Parathyroid adenoma (tissue), 2 donors: ENCODE results near the gene B3GNT5.

Source experiments
- H2AFZ ChIP-seq: fragments of 300-600 bp; sonication (generic); one replicate; pipeline ENCODE4 v1.7.0; 2017; ENCODE audit warnings: antibody characterized with exemption, mild to moderate bottlenecking
- H3K27ac ChIP-seq: fragments of 300-600 bp; sonication (generic); one replicate; pipeline ENCODE4 v1.7.0; 2017
- H3K27me3 ChIP-seq: fragments of 300-600 bp; sonication (generic); one replicate; pipeline ENCODE4 v1.7.0; 2017; ENCODE audit warnings: low read length; ENCODE audit not compliant: control insufficient read depth, insufficient read depth
- H3K36me3 ChIP-seq: fragments of 300-600 bp; sonication (generic); one replicate; pipeline ENCODE4 v1.7.0; 2017; ENCODE audit warnings: low read length; ENCODE audit not compliant: control insufficient read depth, insufficient read depth
- H3K4me1 ChIP-seq: fragments of 300-600 bp; sonication (generic); one replicate; pipeline ENCODE4 v1.7.0; 2017; ENCODE audit warnings: control low read depth
- H3K4me2 ChIP-seq: fragments of 300-600 bp; sonication (generic); one replicate; pipeline ENCODE4 v1.7.0; 2017; ENCODE audit warnings: low read length
- H3K4me3 ChIP-seq: fragments of 300-600 bp; sonication (generic); one replicate; pipeline ENCODE4 v1.7.0; 2017; ENCODE audit warnings: low read depth, low read length
- H3K79me2 ChIP-seq: fragments of 300-600 bp; sonication (generic); one replicate; pipeline ENCODE4 v1.7.0; 2017; ENCODE audit warnings: control low read depth
- H3K9ac ChIP-seq: fragments of 300-600 bp; sonication (generic); one replicate; pipeline ENCODE4 v1.7.0; 2017; ENCODE audit warnings: mild to moderate bottlenecking
- H3K9me3 ChIP-seq: fragments of 300-600 bp; sonication (generic); one replicate; pipeline ENCODE4 v1.7.0; 2017; ENCODE audit warnings: low read length; ENCODE audit not compliant: control insufficient read depth
- TF ChIP-seq, protein P1 (sequence below): fragments of 300-600 bp; sonication (generic); IDR thresholded peaks from one replicate; pipeline ENCODE4 v1.7.0; 2017; ENCODE audit warnings: antibody characterized with exemption, mild to moderate bottlenecking
- donor health status: primary hyperparathyroidism.

B3GNT5 gene

DNA sequence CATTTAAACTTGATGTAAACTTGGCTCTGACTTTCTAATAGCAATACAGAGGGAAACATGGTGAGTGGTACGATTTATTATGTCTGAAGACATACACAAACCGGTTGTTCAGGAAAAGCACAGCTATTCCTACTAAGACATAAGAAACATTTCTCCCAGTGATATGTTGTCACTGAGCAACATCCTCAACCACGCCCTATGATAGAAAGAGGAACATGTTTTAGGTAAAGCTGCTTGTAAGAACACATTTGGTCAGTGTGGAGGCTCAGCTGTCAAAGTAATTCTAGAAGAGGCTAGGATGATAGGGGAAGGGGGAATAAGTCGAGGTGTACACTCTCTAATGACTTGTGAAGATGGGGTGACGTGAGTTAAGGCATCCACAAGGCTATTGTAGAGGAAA is 42.7 kb upstream of the B3GNT5 start:
- H3K9me3 ChIP-seq, result no peaks in the 10 kb centered on the region
- H3K4me2 ChIP-seq, result no peak overlapping the region
- no peaks in the 10 kb centered on the region for H3K27me3 ChIP-seq
- TF ChIP-seq, protein P1, sequence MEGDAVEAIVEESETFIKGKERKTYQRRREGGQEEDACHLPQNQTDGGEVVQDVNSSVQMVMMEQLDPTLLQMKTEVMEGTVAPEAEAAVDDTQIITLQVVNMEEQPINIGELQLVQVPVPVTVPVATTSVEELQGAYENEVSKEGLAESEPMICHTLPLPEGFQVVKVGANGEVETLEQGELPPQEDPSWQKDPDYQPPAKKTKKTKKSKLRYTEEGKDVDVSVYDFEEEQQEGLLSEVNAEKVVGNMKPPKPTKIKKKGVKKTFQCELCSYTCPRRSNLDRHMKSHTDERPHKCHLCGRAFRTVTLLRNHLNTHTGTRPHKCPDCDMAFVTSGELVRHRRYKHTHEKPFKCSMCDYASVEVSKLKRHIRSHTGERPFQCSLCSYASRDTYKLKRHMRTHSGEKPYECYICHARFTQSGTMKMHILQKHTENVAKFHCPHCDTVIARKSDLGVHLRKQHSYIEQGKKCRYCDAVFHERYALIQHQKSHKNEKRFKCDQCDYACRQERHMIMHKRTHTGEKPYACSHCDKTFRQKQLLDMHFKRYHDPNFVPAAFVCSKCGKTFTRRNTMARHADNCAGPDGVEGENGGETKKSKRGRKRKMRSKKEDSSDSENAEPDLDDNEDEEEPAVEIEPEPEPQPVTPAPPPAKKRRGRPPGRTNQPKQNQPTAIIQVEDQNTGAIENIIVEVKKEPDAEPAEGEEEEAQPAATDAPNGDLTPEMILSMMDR, result no peak
- no peak overlapping the region for H2AFZ ChIP-seq
- H3K4me3 ChIP-seq, result no peak overlapping the region
- H3K27ac ChIP-seq, result no peak overlapping the region
- H3K4me1 ChIP-seq, result no peaks in the 10 kb centered on the region
- no peaks in the 10 kb centered on the region for H3K79me2 ChIP-seq
- H3K36me3 ChIP-seq, result no peaks in the 10 kb centered on the region
- no peak overlapping the region for H3K9ac ChIP-seq

GRCh38 chr3:183210862-183211341 is 42.2 kb upstream of the B3GNT5 start:
- Histone ChIP-seq H3K79me2 (no peaks in the 10 kb centered on the region), H3K9ac (no peak overlapping the region), H3K4me3 (no peak overlapping the region), H2AFZ (no peak overlapping the region), H3K36me3 (no peaks in the 10 kb centered on the region), H3K4me1 (no peaks in the 10 kb centered on the region), H3K27ac (no peak overlapping the region), H3K27me3 (no peaks in the 10 kb centered on the region), H3K4me2 (no peak overlapping the region), H3K9me3 (no peaks in the 10 kb centered on the region)
- TF ChIP-seq, protein P1, result no peak

DNA sequence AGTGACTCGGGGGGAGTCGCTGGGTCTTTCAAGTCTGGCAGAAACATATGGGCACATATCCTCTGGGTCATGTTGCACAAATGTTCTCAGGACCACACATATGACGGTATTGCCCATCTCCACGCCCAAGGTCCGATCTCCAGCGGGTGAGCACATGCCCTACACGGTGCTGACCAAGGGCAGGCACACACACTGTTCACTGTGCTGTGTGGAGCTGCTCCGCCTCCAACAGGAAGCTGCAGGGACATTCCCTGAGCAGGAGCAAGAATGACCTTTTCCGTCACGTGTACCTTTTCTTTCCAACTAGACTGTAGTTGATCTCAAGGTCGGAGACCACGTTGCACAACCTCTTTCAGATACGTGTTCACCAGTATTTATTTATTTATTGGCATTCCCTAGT is 41.7 kb upstream of the B3GNT5 start:
- H3K27me3 ChIP-seq, result no peaks in the 10 kb centered on the region
- H3K27ac ChIP-seq, result no peak overlapping the region
- no peaks in the 10 kb centered on the region for H3K79me2 ChIP-seq
- H3K4me3 ChIP-seq, result no peak overlapping the region
- no peak overlapping the region for H2AFZ ChIP-seq
- no peaks in the 10 kb centered on the region for H3K36me3 ChIP-seq
- no peak overlapping the region for H3K9ac ChIP-seq
- TF ChIP-seq, protein P1, result no peak
- H3K4me1 ChIP-seq, result no peaks in the 10 kb centered on the region
- H3K4me2 ChIP-seq, result no peak overlapping the region
- H3K9me3 ChIP-seq, result no peaks in the 10 kb centered on the region

- H3K4me1 ChIP-seq, result no peaks in the 10 kb centered on the region
- H3K4me3 ChIP-seq, result no peak overlapping the region
- TF ChIP-seq, protein P1, result no peak
- H3K4me2 ChIP-seq, result no peak overlapping the region
- H3K27ac ChIP-seq, result no peak overlapping the region
- H3K27me3 ChIP-seq, result no peaks in the 10 kb centered on the region
- no peak overlapping the region for H2AFZ ChIP-seq
- no peaks in the 10 kb centered on the region for H3K36me3 ChIP-seq
- H3K79me2 ChIP-seq, result no peaks in the 10 kb centered on the region
- H3K9ac ChIP-seq, result no peak overlapping the region
- H3K9me3 ChIP-seq, result no peaks in the 10 kb centered on the region
These were observed 41.0 kb upstream of the B3GNT5 start for GRCh38 chr3:183212096-183212495.

DNA sequence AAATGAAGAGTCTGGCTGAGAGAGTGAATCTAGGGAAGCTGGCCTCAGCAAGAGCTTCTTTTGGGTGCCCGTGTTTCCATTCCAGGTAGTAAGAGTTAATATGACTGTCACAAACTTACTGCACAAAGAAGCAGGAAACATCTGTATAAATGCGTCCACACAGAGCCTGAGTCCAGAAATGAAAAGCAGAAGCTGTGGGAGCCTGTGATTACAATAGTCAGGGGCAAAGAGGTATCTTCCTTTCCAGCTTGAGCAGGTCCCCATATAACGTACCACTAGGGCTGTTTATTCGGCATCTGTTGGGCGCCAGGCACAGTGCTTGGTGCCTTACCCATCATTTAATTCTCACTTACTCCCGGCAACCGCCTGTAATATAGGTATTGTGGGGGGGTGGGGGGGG is 40.5 kb upstream of the B3GNT5 start:
- Histone ChIP-seq H3K79me2 (no peaks in the 10 kb centered on the region), H2AFZ (no peak overlapping the region), H3K4me1 (no peaks in the 10 kb centered on the region), H3K9me3 (no peaks in the 10 kb centered on the region), H3K36me3 (no peaks in the 10 kb centered on the region), H3K27me3 (no peaks in the 10 kb centered on the region), H3K4me2 (no peak overlapping the region), H3K4me3 (no peak overlapping the region), H3K9ac (no peak overlapping the region), H3K27ac (no peak overlapping the region)
- TF ChIP-seq, protein P1, result no peak
